ENCODE results near the gene IL18. TPM values are rescaled to one million over a fixed set of nuclear protein-coding genes. Genes with fewer than 3 reads are reported as not detected.
"Not testable (repeated sequence)": the region's sequence is repeated elsewhere in the genome, so short reads cannot be mapped to it uniquely, and the experiment has no call there.

The IL18 gene
- 0.52 TPM for total RNA-seq

DNA sequence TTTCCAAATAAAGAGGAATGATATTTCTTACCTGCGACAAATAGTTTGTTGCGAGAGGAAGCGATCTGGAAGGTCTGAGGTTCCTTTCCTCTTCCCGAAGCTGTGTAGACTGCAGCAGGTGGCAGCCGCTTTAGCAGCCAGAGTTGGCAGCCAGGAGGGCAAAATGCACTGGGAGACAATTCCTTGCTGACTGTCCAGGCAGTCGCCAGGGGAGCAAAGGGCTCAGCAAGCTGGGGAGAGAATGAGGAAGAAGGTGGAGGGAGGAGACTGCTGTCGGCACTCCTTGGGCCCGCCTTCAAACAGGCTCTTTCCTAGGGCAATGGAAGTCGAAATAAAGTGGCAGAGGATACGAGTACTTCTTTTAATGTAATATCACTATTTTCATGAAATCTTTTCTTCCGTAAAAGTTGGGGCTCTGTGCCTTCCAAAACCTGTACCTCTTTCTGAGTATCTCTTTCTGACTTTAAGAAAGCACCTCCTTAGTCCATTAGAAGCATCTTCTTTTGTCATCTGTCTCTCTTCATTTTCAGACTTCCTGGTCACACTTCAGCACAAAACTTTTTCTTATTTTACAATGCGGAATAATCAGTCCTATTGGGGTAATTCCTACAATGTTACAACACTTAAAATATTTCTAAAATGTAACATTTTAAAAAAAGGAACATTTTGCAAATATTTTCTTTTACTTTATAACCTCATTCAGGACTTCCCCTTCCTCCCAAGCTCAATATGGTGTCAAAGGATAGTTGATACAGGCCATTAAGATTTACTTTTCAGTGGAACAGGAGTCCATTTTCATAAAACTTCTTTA, at the start of gene IL18:
IL18 (minus strand) TSS at position 220 of the 811 bp plus-strand sequence. CDS start 9,041 bp downstream, outside the sequence.
- peaks cover 10 to 18% (median 17%) of the 10 kb centered on the region in 3 donors for H3K4me1 ChIP-seq (ENCODE audit: control insufficient read depth in 3 of 3, insufficient read depth in 3 of 3, low read length in 3 of 3)
- H3K36me3 ChIP-seq (ENCODE audit: control insufficient read depth in 3 of 3, insufficient read depth in 3 of 3, low read length in 3 of 3), result no peaks in the 10 kb centered on the region
- H3K27me3 ChIP-seq (ENCODE audit: control insufficient read depth in 3 of 3, insufficient read depth in 3 of 3, low read length in 3 of 3), result no peaks in the 10 kb centered on the region
- H3K9ac ChIP-seq (ENCODE audit: low read depth in 1 of 3, low read length in 3 of 3), result peak within 1 kb of the TSS; percentile 2 to 73 (median 70)
- peak within 1 kb of the TSS; percentile 24 to 64 (median 57) for H3K4me3 ChIP-seq (ENCODE audit: low read length in 3 of 3)
- no peaks in the 10 kb centered on the region for H3K9me3 ChIP-seq (ENCODE audit: control insufficient read depth in 3 of 3, low read length in 3 of 3)
- H3K27ac ChIP-seq (ENCODE audit: low read depth, low read length), result peak within 1 kb of the TSS; percentile 14

DNA sequence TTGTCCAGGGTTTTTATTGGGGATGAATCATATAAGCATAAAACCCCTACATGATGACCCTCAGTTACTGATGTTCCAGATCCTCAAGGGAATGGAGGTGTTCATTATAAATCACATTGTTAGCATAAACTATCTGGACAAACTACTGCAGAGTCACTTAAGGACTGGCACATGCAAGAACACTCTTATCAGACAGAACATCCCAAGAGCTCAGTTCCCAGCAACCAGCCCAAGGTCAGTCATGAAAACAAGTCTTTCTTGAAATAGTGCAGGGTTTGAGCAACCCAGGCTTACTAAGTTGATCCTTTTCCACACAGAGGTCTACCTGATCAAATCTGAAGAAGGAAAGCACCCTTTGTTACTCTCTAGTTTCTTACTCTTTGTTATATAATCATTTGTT, 48.8 kb upstream of the IL18 start:
- no peak overlapping the region for H3K9ac ChIP-seq (ENCODE audit: low read depth in 1 of 3, low read length in 3 of 3)
- H3K27me3 ChIP-seq (ENCODE audit: control insufficient read depth in 3 of 3, insufficient read depth in 3 of 3, low read length in 3 of 3), result no peaks in the 10 kb centered on the region
- H3K9me3 ChIP-seq (ENCODE audit: control insufficient read depth in 3 of 3, low read length in 3 of 3), result no peaks in the 10 kb centered on the region
- H3K4me1 ChIP-seq (ENCODE audit: control insufficient read depth in 3 of 3, insufficient read depth in 3 of 3, low read length in 3 of 3), result no peaks in the 10 kb centered on the region
- H3K4me3 ChIP-seq (ENCODE audit: low read length in 3 of 3), result no peak overlapping the region
- no peak overlapping the region for H3K27ac ChIP-seq (ENCODE audit: low read depth, low read length)
- H3K36me3 ChIP-seq (ENCODE audit: control insufficient read depth in 3 of 3, insufficient read depth in 3 of 3, low read length in 3 of 3), result peaks cover 2 to 8% (median 2%) of the 10 kb centered on the region in 3 donors

- H3K27me3 ChIP-seq (ENCODE audit: control insufficient read depth in 3 of 3, insufficient read depth in 3 of 3, low read length in 3 of 3), result no peaks in the 10 kb centered on the region
- H3K9me3 ChIP-seq (ENCODE audit: control insufficient read depth in 3 of 3, low read length in 3 of 3), result no peaks in the 10 kb centered on the region
These were observed 48.4 kb upstream of the IL18 start for GRCh38 chr11:112212290-112212689.

GRCh38 chr11:112211536-112211935, 47.6 kb upstream of the IL18 start:
- Histone ChIP-seq H3K36me3 (ENCODE audit: control insufficient read depth in 3 of 3, insufficient read depth in 3 of 3, low read length in 3 of 3) (peaks cover 0 to 5% (median 0%) of the 10 kb centered on the region in 3 donors), H3K9me3 (ENCODE audit: control insufficient read depth in 3 of 3, low read length in 3 of 3) (no peaks in the 10 kb centered on the region), H3K9ac (ENCODE audit: low read depth in 1 of 3, low read length in 3 of 3) (no peak overlapping the region), H3K4me1 (ENCODE audit: control insufficient read depth in 3 of 3, insufficient read depth in 3 of 3, low read length in 3 of 3) (no peaks in the 10 kb centered on the region), H3K4me3 (ENCODE audit: low read length in 3 of 3) (no peak overlapping the region), H3K27ac (ENCODE audit: low read depth, low read length) (no peak overlapping the region), H3K27me3 (ENCODE audit: control insufficient read depth in 3 of 3, insufficient read depth in 3 of 3, low read length in 3 of 3) (no peaks in the 10 kb centered on the region)

More at GRCh38 chr11:112212290-112212689, 48.4 kb upstream of the IL18 start:
- Histone ChIP-seq H3K4me1 (ENCODE audit: control insufficient read depth in 3 of 3, insufficient read depth in 3 of 3, low read length in 3 of 3) (no peaks in the 10 kb centered on the region), H3K27ac (ENCODE audit: low read depth, low read length) (no peak overlapping the region), H3K4me3 (ENCODE audit: low read length in 3 of 3) (no peak overlapping the region), H3K36me3 (ENCODE audit: control insufficient read depth in 3 of 3, insufficient read depth in 3 of 3, low read length in 3 of 3) (peaks cover 0 to 5% (median 2%) of the 10 kb centered on the region in 3 donors), H3K9ac (ENCODE audit: low read depth in 1 of 3, low read length in 3 of 3) (no peak overlapping the region)

GRCh38 chr11:112210890-112211289, 47.0 kb upstream of the IL18 start:
- no peaks in the 10 kb centered on the region for H3K27me3 ChIP-seq (ENCODE audit: control insufficient read depth in 3 of 3, insufficient read depth in 3 of 3, low read length in 3 of 3)
- no peak overlapping the region for H3K9ac ChIP-seq (ENCODE audit: low read depth in 1 of 3, low read length in 3 of 3)
- H3K9me3 ChIP-seq (ENCODE audit: control insufficient read depth in 3 of 3, low read length in 3 of 3), result no peaks in the 10 kb centered on the region
- H3K4me3 ChIP-seq (ENCODE audit: low read length in 3 of 3), result no peak overlapping the region
- no peaks in the 10 kb centered on the region for H3K4me1 ChIP-seq (ENCODE audit: control insufficient read depth in 3 of 3, insufficient read depth in 3 of 3, low read length in 3 of 3)
- H3K27ac ChIP-seq (ENCODE audit: low read depth, low read length), result no peak overlapping the region
- H3K36me3 ChIP-seq (ENCODE audit: control insufficient read depth in 3 of 3, insufficient read depth in 3 of 3, low read length in 3 of 3), result peaks cover 0 to 1% (median 0%) of the 10 kb centered on the region in 3 donors

DNA sequence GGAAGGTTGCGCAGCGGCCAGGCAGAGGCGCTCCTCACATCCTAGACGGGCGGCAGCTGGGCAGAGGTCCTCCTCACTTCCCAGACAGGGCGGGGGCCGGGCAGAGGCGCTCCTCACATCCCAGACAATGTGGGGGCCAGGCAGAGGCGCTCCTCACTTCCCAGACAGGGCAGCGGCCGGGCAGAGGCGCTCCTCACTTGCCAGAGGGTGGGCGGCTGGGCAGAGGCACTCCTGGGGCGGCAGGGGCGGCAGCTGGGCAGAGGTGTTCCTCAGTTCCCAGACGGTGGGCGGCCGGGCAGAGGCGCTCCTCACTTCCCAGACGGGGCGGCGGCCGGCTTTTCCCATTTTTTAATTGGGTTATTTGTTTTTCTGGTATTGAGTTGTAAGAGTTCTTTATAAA, 42.2 kb upstream of the IL18 start:
- Histone ChIP-seq H3K9me3 (ENCODE audit: control insufficient read depth in 3 of 3, low read length in 3 of 3) (no peaks in the 10 kb centered on the region), H3K4me3 (ENCODE audit: low read length in 3 of 3) (no peak overlapping the region), H3K27ac (ENCODE audit: low read depth, low read length) (no peak overlapping the region), H3K9ac (ENCODE audit: low read depth in 1 of 3, low read length in 3 of 3) (no peak overlapping the region), H3K4me1 (ENCODE audit: control insufficient read depth in 3 of 3, insufficient read depth in 3 of 3, low read length in 3 of 3) (no peaks in the 10 kb centered on the region), H3K27me3 (ENCODE audit: control insufficient read depth in 3 of 3, insufficient read depth in 3 of 3, low read length in 3 of 3) (no peaks in the 10 kb centered on the region), H3K36me3 (ENCODE audit: control insufficient read depth in 3 of 3, insufficient read depth in 3 of 3, low read length in 3 of 3) (peaks cover 0 to 4% (median 0%) of the 10 kb centered on the region in 3 donors)

DNA sequence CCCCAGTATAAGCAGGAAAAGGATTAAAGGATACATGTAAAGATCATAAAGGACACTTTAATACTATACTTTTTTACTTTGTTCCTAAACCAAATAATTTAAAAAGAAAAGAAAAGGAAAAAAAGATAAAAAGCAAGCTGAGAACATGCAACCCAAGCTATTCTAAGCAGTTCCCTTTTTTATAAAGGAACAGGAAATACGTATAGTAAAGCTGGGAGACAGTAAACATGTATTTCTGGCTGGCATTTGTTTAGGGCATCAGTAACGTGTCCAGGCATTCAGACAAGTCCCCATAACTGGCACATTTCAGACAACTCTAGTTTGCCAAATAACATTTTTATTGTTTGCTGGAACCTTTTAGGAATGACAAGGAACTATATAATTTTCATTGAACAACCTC, 36.4 kb upstream of the IL18 start:
- Histone ChIP-seq H3K27ac (ENCODE audit: low read depth, low read length) (no peak overlapping the region), H3K4me3 (ENCODE audit: low read length in 3 of 3) (no peak overlapping the region), H3K9me3 (ENCODE audit: control insufficient read depth in 3 of 3, low read length in 3 of 3) (no peaks in the 10 kb centered on the region), H3K27me3 (ENCODE audit: control insufficient read depth in 3 of 3, insufficient read depth in 3 of 3, low read length in 3 of 3) (no peaks in the 10 kb centered on the region), H3K4me1 (ENCODE audit: control insufficient read depth in 3 of 3, insufficient read depth in 3 of 3, low read length in 3 of 3) (no peaks in the 10 kb centered on the region), H3K36me3 (ENCODE audit: control insufficient read depth in 3 of 3, insufficient read depth in 3 of 3, low read length in 3 of 3) (peaks cover 0 to 4% (median 3%) of the 10 kb centered on the region in 3 donors), H3K9ac (ENCODE audit: low read depth in 1 of 3, low read length in 3 of 3) (no peak overlapping the region)

GRCh38 chr11:112199101-112199500, 35.2 kb upstream of the IL18 start:
- H3K9ac ChIP-seq (ENCODE audit: low read depth in 1 of 3, low read length in 3 of 3); H3K4me1 ChIP-seq (ENCODE audit: control insufficient read depth in 3 of 3, insufficient read depth in 3 of 3, low read length in 3 of 3); H3K36me3 ChIP-seq (ENCODE audit: control insufficient read depth in 3 of 3, insufficient read depth in 3 of 3, low read length in 3 of 3); H3K9me3 ChIP-seq (ENCODE audit: control insufficient read depth in 3 of 3, low read length in 3 of 3); H3K4me3 ChIP-seq (ENCODE audit: low read length in 3 of 3); H3K27ac ChIP-seq (ENCODE audit: low read depth, low read length); H3K27me3 ChIP-seq (ENCODE audit: control insufficient read depth in 3 of 3, insufficient read depth in 3 of 3, low read length in 3 of 3): not testable (repeated sequence)

GRCh38 chr11:112196519-112197087, 32.7 kb upstream of the IL18 start:
- H3K36me3 ChIP-seq (ENCODE audit: control insufficient read depth in 3 of 3, insufficient read depth in 3 of 3, low read length in 3 of 3), result peaks cover 0 to 3% (median 0%) of the 10 kb centered on the region in 3 donors

DNA sequence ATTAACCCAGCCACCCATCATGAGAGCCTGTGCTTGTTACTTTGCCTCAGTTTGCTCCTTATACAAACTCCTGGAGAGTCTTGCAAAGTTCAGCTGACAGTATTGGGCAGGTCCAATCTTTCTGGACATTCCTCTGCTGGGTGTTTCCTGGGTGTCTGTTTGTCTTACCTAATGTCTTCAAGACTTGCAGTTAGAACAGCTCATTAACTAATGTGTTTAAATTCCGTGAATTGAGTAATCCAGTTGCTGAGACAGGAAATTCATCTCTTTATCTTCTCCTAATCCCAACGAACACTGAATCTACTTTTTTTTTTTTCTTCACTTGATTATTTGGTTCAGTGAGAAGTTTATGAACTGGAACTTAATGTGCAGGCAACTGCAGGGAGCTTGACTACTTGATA, 32.1 kb upstream of the IL18 start:
- Histone ChIP-seq H3K9ac (ENCODE audit: low read depth in 1 of 3, low read length in 3 of 3) (no peak overlapping the region), H3K27me3 (ENCODE audit: control insufficient read depth in 3 of 3, insufficient read depth in 3 of 3, low read length in 3 of 3) (no peaks in the 10 kb centered on the region)

More at GRCh38 chr11:112196519-112197087, 32.7 kb upstream of the IL18 start:
- Histone ChIP-seq H3K4me1 (ENCODE audit: control insufficient read depth in 3 of 3, insufficient read depth in 3 of 3, low read length in 3 of 3) (peaks cover 0 to 3% (median 0%) of the 10 kb centered on the region in 3 donors), H3K9me3 (ENCODE audit: control insufficient read depth in 3 of 3, low read length in 3 of 3) (no peaks in the 10 kb centered on the region), H3K27ac (ENCODE audit: low read depth, low read length) (no peak overlapping the region), H3K27me3 (ENCODE audit: control insufficient read depth in 3 of 3, insufficient read depth in 3 of 3, low read length in 3 of 3) (no peaks in the 10 kb centered on the region), H3K9ac (ENCODE audit: low read depth in 1 of 3, low read length in 3 of 3) (no peak overlapping the region), H3K4me3 (ENCODE audit: low read length in 3 of 3) (no peak overlapping the region)

More for the DNA sequence above, 32.1 kb upstream of the IL18 start:
- no peak overlapping the region for H3K4me3 ChIP-seq (ENCODE audit: low read length in 3 of 3)
- H3K27ac ChIP-seq (ENCODE audit: low read depth, low read length), result no peak overlapping the region
- no peaks in the 10 kb centered on the region for H3K9me3 ChIP-seq (ENCODE audit: control insufficient read depth in 3 of 3, low read length in 3 of 3)
- H3K4me1 ChIP-seq (ENCODE audit: control insufficient read depth in 3 of 3, insufficient read depth in 3 of 3, low read length in 3 of 3), result peaks cover 0 to 3% (median 0%) of the 10 kb centered on the region in 3 donors
- peaks cover 0 to 3% (median 0%) of the 10 kb centered on the region in 3 donors for H3K36me3 ChIP-seq (ENCODE audit: control insufficient read depth in 3 of 3, insufficient read depth in 3 of 3, low read length in 3 of 3)

Measured in skeletal muscle tissue (tissue), 4 donors.